Muscle layer of colon (tissue), 2 donors: ENCODE data around the gene LCAT.
"Not testable (repeated sequence)": the region's sequence is repeated elsewhere in the genome, so short reads cannot be mapped to it uniquely, and the experiment has no call there.

ENCODE experiments used
- H3K27ac ChIP-seq: one replicate; pipeline ENCODE4 v1.7.0; 2013; ENCODE audit warnings: low read depth, mild to moderate bottlenecking, low read length, moderate library complexity
- H3K27me3 ChIP-seq, 2 donors: one replicate each; pipeline ENCODE4 v1.7.0; 2013; ENCODE audit warnings: low read length in 2 of 2, mild to moderate bottlenecking in 2 of 2; ENCODE audit not compliant: insufficient read depth in 2 of 2, control insufficient read depth in 1 of 2
- H3K36me3 ChIP-seq: one replicate; pipeline ENCODE4 v1.7.0; 2013; ENCODE audit warnings: mild to moderate bottlenecking, low read length; ENCODE audit not compliant: insufficient read depth
- H3K4me1 ChIP-seq: one replicate; pipeline ENCODE4 v1.7.0; 2013; ENCODE audit warnings: mild to moderate bottlenecking, low read length; ENCODE audit not compliant: insufficient read depth
- H3K4me3 ChIP-seq, 2 donors: one replicate each; pipeline ENCODE4 v1.7.0; 2013; ENCODE audit warnings: low read length in 2 of 2, low read depth in 1 of 2, mild to moderate bottlenecking in 1 of 2, moderate library complexity in 1 of 2
- H3K9ac ChIP-seq: one replicate; pipeline ENCODE4 v1.7.0; 2013; ENCODE audit warnings: low read length
- H3K9me3 ChIP-seq: one replicate; pipeline ENCODE4 v1.7.0; 2013; ENCODE audit warnings: mild to moderate bottlenecking, low read length
- donor health status: abdominal sarcoma.
- donor health status: Adenocarcinoma of cecum.

LCAT gene

DNA sequence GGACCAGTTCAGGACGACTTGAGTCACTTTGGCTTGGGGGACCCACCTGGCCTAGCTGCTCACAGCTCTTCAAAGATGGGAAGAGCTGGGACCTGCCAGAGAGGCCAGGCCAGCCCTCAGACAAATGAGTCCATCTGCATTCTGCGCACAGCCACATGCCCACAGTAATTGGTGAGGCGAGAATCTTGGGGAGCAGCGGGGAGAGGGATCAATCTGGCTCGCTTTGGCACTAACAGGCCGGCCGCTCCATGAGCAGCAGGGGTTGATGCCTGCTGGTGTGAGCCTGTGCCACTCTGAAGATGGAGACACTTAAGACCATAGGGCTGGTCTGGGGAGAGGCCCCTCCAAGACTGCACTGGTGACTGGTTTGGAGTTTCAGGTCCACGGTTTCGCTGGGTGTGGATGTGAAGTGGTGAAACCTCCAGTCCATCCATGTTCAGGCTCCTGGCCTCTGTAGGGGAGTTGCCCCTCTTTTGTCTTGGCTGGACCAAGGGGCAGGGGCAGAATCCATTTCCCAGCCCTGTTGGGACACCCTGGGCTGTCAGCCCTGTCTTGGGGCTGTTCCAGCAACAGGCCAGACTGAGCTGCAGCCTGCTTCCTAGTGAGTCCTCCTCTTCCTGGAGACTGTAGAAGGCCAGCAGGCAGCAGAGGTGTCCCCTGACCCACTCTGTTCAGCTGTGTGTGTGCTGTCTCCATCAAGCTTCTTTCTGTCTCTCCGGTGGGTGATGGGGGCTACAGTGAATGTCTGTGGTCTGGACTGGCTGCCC is 19.6 kb downstream of the LCAT start:
- Histone ChIP-seq H3K4me3 (no peak overlapping the region), H3K9ac (no peak overlapping the region), H3K9me3 (no peaks in the 10 kb centered on the region), H3K36me3 (peaks cover 33% of the 10 kb centered on the region), H3K27ac (no peak overlapping the region), H3K4me1 (no peaks in the 10 kb centered on the region), H3K27me3 (no peaks in the 10 kb centered on the region)

DNA sequence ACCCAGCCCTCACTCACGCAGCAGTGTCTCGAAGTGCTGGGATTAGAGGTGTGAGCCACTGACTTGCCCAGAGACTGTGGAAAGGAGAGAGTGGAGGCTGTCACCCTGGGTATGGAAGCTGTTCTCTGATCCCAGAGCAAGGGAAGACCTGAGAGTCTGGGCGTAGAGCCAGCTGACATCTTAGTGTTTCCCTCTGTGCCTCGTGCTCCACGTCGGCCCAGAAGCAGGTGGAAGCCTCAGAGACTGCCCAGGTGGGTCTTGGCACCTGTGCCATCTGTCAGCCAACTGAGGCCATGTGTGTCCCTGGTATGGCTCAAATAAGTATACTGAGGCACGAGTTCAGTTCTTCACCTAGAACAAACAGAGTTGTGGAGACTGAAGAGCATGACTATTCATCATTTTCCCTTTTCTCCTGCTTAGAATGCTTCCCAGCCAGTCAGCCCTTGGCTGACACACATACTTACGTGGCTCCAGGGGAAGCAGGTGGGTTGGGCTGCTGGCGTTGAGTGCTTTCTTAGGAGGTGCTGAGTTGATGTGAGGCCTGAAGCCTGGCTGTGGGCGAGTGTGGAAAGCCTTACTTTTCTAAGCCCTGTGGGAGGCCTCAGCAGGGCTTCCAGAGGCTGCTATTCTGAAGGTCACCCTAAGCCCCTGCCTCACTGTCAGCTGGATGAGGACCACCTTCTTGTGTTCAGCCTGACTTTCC is 20.4 kb downstream of the LCAT start:
- H3K4me1 ChIP-seq, result no peaks in the 10 kb centered on the region
- H3K9me3 ChIP-seq, result no peaks in the 10 kb centered on the region
- H3K36me3 ChIP-seq, result peaks cover 26% of the 10 kb centered on the region
- H3K9ac ChIP-seq, result no peak overlapping the region
- H3K4me3 ChIP-seq, result no peak overlapping the region
- no peak overlapping the region for H3K27ac ChIP-seq
- no peaks in the 10 kb centered on the region for H3K27me3 ChIP-seq

DNA sequence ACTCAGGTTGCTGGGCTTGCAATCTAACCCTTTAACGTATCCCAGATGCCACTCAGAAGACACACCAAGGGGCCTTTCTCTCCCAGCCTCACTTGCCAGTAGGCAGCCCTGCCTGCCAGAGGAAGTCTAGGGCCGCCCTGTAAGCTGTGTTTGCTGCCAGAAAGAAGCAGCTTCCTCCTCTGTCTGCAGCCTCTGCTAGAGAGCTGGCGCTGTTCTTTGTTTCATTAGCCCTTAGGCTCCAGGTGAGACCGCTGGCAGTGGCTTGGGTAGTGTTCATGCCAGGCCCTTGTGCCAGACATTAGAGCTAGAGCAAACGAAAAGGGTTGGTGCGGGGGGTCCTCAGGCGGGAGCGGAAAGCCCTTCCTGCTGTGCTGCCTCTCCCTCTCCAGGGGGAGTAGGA is 21.2 kb downstream of the LCAT start:
- Histone ChIP-seq H3K9me3 (no peaks in the 10 kb centered on the region), H3K4me1 (peaks cover 7% of the 10 kb centered on the region), H3K9ac (no peak overlapping the region), H3K27me3 (no peaks in the 10 kb centered on the region), H3K36me3 (peaks cover 17% of the 10 kb centered on the region), H3K4me3 (no peak overlapping the region), H3K27ac (no peak overlapping the region)

DNA sequence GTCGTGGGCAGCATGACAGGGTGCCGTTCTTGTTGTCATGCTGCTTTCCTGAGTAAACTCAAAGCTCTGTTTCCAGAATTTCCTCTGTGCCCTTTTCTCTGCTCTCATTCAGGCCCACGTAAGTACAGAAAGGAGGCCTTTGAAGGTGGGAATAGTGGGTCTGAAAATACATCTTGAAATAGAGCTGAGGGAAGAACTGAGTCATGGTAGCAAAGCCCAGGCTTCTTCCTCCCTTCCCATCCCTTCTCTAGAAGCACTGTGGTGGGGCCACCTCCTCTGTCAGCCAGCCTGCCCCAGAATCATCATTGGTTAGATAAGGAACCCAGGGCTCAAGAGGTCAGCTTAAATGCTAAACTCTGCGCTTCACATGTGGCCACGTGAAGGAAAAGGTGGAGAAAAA is 21.7 kb downstream of the LCAT start:
- H3K4me3 ChIP-seq, result no peak overlapping the region
- H3K9ac ChIP-seq, result no peak overlapping the region
- H3K9me3 ChIP-seq, result no peaks in the 10 kb centered on the region
- peaks cover 12% of the 10 kb centered on the region for H3K4me1 ChIP-seq
- no peaks in the 10 kb centered on the region for H3K27me3 ChIP-seq
- peaks cover 12% of the 10 kb centered on the region for H3K36me3 ChIP-seq
- H3K27ac ChIP-seq, result no peak overlapping the region

DNA sequence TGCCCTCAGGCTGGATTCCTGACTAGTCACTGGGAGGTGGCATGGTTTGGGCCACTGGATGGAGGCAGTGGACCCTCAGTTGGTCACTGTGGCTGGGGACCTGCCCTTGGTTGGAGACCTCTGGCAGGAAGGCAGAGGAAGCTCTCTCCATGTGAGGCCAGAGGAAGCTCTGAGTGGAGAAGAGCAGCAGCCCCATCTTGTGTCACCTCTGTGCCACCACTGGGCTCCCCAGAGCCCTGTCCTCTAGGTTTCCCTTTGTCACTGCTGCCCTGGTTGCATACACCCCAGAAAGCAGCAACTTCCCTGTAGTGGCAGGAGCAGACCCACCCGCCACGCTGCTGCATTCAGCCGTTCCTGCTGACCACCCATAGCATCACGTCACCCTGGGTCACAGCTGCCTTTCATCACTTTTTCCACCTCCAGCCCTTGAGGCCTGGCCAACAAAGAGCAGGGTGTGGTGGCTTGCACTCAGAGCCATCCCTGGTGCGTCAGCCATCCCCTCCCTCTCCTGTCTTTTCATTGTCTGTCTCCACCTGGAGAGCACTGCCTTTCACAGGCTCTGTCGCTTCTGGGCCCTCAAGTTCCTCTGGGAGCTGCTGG is 24.2 kb downstream of the LCAT start:
- no peak overlapping the region for H3K9ac ChIP-seq
- H3K27me3 ChIP-seq, result no peaks in the 10 kb centered on the region
- H3K4me3 ChIP-seq, result no peak overlapping the region
- no peak overlapping the region for H3K27ac ChIP-seq
- peaks cover 31% of the 10 kb centered on the region for H3K4me1 ChIP-seq
- no peaks in the 10 kb centered on the region for H3K9me3 ChIP-seq
- peaks cover 25% of the 10 kb centered on the region for H3K36me3 ChIP-seq

DNA sequence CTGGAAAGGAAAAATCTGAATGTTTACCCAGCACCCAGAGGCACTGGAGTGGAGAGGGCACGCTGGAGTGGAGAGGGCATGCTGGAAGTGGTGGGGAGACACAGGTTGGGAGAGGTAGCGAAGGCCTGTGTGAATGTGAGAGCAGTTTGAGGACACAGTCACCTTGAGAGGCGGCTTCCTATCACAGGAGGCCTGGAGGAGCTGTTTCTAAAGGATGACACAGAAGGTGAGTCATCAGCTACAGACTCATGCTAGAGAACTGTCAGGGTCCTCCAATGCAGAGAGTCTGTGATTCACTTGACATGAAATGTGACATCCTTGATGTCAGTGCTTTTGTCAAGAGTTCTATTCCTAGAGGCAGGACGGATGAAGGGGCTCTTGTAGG is 26.1 kb downstream of the LCAT start:
- Histone ChIP-seq H3K9me3 (no peaks in the 10 kb centered on the region), H3K36me3 (peaks cover 21% of the 10 kb centered on the region), H3K27ac (no peak overlapping the region), H3K9ac (no peak overlapping the region), H3K4me3 (no peak overlapping the region), H3K4me1 (peaks cover 31% of the 10 kb centered on the region), H3K27me3 (no peaks in the 10 kb centered on the region)

DNA sequence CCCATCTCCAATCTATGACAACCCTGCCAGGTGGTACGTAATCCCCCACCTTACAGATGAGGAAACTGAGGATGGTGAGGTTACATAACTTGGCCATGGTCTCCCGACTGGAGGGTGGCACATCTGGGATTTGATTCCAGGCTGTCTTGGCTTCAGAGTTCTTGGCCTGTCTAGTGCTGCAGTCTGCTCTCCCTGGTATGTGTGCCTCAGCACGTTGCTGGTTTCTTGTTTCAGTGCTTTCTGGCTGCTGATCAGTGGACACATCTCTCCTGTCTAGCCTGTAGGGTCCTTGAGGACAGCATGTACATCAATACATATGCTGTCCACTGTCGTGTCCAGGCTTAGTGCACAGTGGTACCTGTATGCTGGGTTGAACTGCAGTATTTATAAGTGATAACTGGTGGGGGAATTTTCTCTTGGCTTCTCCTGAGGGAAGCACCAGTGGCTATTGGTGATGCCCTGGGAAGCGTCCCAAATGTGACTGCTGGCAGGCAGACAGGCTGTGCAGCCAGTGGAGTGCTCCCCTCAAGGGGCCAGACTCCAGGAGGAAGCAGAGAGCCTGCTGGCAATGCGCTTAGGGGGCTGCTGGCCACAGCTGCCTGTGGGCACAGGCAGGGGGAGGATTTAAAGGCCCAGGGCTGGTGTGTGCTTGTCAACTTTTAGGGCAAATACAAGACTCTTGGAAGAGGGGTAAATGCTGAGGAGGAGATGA is 26.6 kb downstream of the LCAT start:
- H3K4me1 ChIP-seq, result peaks cover 31% of the 10 kb centered on the region
- H3K27me3 ChIP-seq, result no peaks in the 10 kb centered on the region
- no peak overlapping the region for H3K4me3 ChIP-seq
- H3K36me3 ChIP-seq, result peaks cover 21% of the 10 kb centered on the region
- H3K27ac ChIP-seq, result no peak overlapping the region
- H3K9me3 ChIP-seq, result no peaks in the 10 kb centered on the region
- no peak overlapping the region for H3K9ac ChIP-seq

DNA sequence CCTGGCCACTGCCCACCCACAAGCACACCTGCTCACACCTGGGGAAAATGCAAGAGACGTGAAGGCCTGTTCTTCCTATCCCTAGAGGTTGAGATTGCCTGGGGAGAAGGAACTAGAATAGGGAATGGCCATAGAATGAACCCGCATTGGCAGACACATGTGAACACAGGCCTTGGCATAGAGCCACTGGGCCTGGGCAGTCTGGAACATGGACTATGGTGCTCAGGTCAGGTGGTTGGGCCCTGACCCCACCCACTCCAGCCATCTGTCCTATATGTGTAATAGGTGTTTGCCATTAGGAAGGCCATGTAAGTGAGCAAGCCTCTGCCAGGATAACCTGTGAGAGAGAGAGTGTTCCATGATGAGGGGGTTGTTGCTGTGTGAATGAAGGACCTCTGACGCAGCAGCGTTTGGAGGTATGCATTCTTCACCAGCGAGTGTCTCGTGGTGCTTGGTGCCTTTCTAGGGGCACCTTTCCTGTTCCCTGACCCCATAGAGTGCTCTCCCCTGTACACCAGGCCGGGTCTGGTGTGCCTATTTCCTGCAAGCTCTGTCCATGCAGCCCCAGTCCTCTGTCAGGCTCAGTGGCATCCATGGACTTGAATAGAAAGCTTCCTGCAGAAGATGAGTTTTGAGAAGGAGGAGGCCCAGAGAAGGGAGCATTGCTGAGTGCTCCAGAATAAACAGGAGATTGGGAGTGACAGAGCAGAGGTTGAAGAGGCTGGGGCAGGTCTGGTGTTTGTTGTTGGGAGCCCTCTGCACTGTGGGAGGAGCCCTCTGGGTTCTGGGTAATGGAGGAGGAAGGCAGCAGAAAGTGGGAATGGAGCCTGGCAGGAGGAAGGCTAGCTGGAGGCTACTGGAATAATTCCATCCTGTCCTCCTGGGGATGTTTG is 27.8 kb downstream of the LCAT start:
- no peak overlapping the region for H3K27ac ChIP-seq
- no peak overlapping the region for H3K9ac ChIP-seq
- no peaks in the 10 kb centered on the region for H3K9me3 ChIP-seq
- no peak overlapping the region for H3K4me3 ChIP-seq
- peaks cover 31% of the 10 kb centered on the region for H3K4me1 ChIP-seq
- no peaks in the 10 kb centered on the region for H3K27me3 ChIP-seq
- peaks cover 29% of the 10 kb centered on the region for H3K36me3 ChIP-seq

DNA sequence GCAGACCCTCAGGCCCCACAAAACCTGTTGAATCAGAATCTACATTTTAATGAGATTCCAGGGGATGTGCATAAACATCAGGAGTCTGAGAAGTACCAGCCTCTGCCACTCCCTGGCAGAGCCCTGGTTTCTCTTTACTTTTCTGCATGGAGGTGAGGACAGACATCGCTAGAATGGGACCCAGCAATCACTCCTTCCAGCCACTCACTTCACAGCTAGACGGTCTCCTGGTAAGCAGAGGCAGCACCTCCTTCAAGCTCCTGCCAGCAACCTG is 28.5 kb downstream of the LCAT start:
- not testable (repeated sequence) for H3K27me3 ChIP-seq, H3K9me3 ChIP-seq, H3K4me3 ChIP-seq, H3K27ac ChIP-seq, H3K9ac ChIP-seq
- H3K4me1 ChIP-seq, result peaks cover 31% of the 10 kb centered on the region
- peaks cover 32% of the 10 kb centered on the region for H3K36me3 ChIP-seq

DNA sequence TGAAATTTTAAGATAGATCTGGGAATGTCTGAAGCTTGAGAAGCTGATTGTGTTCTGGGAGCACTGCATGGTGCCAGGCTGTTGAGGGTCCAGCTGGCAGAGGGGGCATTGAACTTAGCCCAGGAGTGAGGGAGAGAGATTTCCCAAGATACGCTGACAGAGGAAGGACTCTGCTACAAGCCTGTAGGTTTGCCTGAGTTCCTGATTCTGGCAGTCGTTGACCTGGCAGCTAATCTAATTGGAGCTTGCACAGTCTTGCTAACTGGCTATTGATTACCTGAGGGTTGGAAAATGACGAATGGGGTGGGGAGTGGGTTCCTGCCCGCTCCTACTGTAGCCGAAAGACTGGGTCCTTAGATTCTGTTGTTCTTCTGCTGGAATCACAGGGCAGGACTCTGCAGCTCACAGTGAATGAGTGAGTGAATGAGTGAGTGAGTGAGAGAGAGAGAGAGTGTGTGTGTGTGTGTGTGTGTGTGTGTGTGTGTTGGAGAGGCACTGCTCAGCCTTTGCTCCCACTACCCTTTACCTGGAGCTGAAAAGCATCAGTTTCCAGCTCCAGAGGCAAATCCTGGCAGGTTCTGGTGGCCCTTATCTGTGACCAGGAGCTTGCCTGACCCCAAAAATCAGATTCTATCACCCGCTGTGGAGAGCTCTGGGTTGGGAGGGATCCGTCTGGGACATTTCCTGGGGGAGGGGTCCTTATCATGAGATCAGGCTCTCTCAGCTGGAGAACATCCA is 29.0 kb downstream of the LCAT start:
- no peak overlapping the region for H3K4me3 ChIP-seq
- H3K27ac ChIP-seq, result no peak overlapping the region
- H3K27me3 ChIP-seq, result no peaks in the 10 kb centered on the region
- H3K9ac ChIP-seq, result no peak overlapping the region
- H3K36me3 ChIP-seq, result peaks cover 33% of the 10 kb centered on the region
- peaks cover 31% of the 10 kb centered on the region for H3K4me1 ChIP-seq
- H3K9me3 ChIP-seq, result no peaks in the 10 kb centered on the region
